T-helper 17 cell (primary cell): ENCODE results near the gene MRPS16. TPM values are rescaled to one million over a fixed set of nuclear protein-coding genes. Genes with fewer than 3 reads are reported as not detected.

Source experiments
- ATAC-seq: fragments of 150-1000 bp; cut with Tn5 transposase; 2 replicates; pipeline ENCODE4 v1.10.0; 2021; ENCODE audit warnings: mild to moderate bottlenecking, moderate library complexity
- DNase-seq, 3 donors: peaks; one replicate each; pipeline versions ENCODE4 v3.0.0 to v3.0.0-alpha.2; 2020 to 2021
- H3K9me3 ChIP-seq: one replicate; pipeline ENCODE4 v1.7.0; 2013; ENCODE audit warnings: low read length, mild to moderate bottlenecking; ENCODE audit not compliant: control insufficient read depth, poor library complexity, severe bottlenecking
- H3K27ac Mint-ChIP-seq: one replicate; pipeline ENCODE4 v1.8.0; 2022; ENCODE audit warnings: mild to moderate bottlenecking, moderate library complexity, mixed read lengths
- H3K27me3 Mint-ChIP-seq: one replicate; pipeline ENCODE4 v1.8.0; 2022; ENCODE audit warnings: mixed read lengths
- H3K36me3 Mint-ChIP-seq: one replicate; pipeline ENCODE4 v1.8.0; 2022; ENCODE audit warnings: low read depth, mixed read lengths
- H3K4me1 Mint-ChIP-seq: one replicate; pipeline ENCODE4 v1.8.0; 2022; ENCODE audit warnings: mild to moderate bottlenecking, mixed read lengths
- H3K4me3 Mint-ChIP-seq: one replicate; pipeline ENCODE4 v1.8.0; 2022; ENCODE audit warnings: mild to moderate bottlenecking, moderate library complexity, mixed read lengths
- total RNA-seq, 4 donors: library from RNA in 2 of 4; stranded (reverse) in 2 of 4; gene quantifications; one replicate each; pipeline ENCODE4 v1.2.3 and lab custom pipeline; 2022 to 2026

Gene MRPS16
- total RNA-seq, 2 donors from 2014 or later, result 32.0 to 34.4 TPM

DNA sequence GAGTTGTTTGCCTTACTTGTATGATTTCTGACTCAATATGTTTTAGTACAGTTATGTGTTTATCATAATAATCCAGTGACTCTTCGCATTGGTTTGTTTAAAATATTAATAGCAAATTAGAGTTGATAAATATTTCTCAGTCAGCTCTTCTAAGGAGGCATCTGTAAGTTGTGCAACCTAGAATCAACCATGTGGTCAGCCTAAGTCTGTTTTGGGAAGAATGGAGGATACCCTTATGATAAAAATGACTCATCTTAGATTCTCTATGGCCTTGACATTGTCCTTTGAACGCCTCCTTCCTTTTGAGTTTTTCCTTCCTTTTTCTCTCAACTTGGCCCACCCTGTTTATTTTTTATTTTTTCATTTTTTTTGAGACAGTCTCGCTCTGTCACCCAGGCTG is 24.2 kb downstream of the MRPS16 start:
- Mint-ChIP-seq H3K27ac (no peak overlapping the region), H3K4me1 (no peaks in the 10 kb centered on the region), H3K4me3 (no peak overlapping the region), H3K27me3 (no peaks in the 10 kb centered on the region), H3K36me3 (peaks cover 2% of the 10 kb centered on the region)
- no peak for ATAC-seq
- DNase-seq, result no peak
- no peaks in the 10 kb centered on the region for H3K9me3 ChIP-seq

DNA sequence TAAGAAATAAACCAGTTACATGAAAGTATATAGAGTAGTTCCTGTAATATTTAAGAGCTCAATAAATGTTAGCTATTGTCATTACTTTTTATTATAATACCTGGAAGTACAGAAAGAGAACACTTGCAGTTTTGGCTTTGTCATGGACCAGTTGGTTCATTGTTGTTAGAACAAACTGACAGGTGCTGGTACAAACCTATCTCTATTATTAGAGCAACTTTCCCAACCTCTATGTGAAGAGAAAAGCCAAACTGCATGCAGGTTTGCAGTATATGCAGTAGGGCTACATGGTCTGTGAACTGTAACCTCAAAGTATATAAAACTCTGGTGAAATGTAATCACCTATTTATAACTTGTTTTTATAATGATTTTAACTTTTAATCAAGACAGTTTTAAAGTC is 25.8 kb downstream of the MRPS16 start:
- no peak for ATAC-seq

GRCh38 chr10:73225518-73225917 is 26.9 kb downstream of the MRPS16 start:
- H3K9me3 ChIP-seq, result no peaks in the 10 kb centered on the region
- DNase-seq (no peak), ATAC-seq (no peak)
- H3K4me3 Mint-ChIP-seq, result no peak overlapping the region
- H3K27ac Mint-ChIP-seq, result no peak overlapping the region
- no peaks in the 10 kb centered on the region for H3K27me3 Mint-ChIP-seq
- peaks cover 2% of the 10 kb centered on the region for H3K4me1 Mint-ChIP-seq
- H3K36me3 Mint-ChIP-seq, result peaks cover 8% of the 10 kb centered on the region

More for the DNA sequence above, 25.8 kb downstream of the MRPS16 start:
- Mint-ChIP-seq H3K36me3 (peaks cover 8% of the 10 kb centered on the region), H3K27ac (no peak overlapping the region), H3K4me1 (no peaks in the 10 kb centered on the region), H3K27me3 (no peaks in the 10 kb centered on the region), H3K4me3 (no peak overlapping the region)
- DNase-seq, result no peak
- no peaks in the 10 kb centered on the region for H3K9me3 ChIP-seq

DNA sequence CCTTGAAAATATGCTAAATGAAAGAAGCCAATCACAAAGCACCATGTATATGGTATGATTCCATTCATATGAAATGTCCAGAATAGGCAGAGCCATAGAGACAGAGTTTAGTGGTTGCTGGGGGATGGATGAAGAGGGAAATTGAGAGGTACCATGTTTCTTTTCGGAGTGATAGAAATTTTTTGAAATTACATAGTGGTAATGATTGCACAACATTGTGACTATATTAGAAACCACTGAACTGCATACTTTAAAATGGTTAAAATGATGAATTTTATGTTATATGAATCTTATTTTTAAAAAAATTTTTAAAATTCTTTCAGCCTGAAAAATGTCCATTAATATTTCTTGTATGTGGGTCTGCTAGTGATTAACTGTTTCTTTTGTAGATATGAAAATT is 31.5 kb downstream of the MRPS16 start:
- ATAC-seq, result no peak
- peaks cover 7% of the 10 kb centered on the region for H3K36me3 Mint-ChIP-seq
- no peak overlapping the region for H3K27ac Mint-ChIP-seq
- H3K9me3 ChIP-seq, result no peaks in the 10 kb centered on the region
- H3K27me3 Mint-ChIP-seq, result no peaks in the 10 kb centered on the region
- H3K4me3 Mint-ChIP-seq, result no peak overlapping the region
- DNase-seq, result no peak
- peaks cover 2% of the 10 kb centered on the region for H3K4me1 Mint-ChIP-seq

GRCh38 chr10:73219384-73219783 is 33.1 kb downstream of the MRPS16 start:
- Mint-ChIP-seq H3K36me3 (peaks cover 9% of the 10 kb centered on the region), H3K27ac (no peak overlapping the region), H3K27me3 (no peaks in the 10 kb centered on the region), H3K4me3 (no peak overlapping the region), H3K4me1 (peaks cover 2% of the 10 kb centered on the region)
- no peak for ATAC-seq
- no peaks in the 10 kb centered on the region for H3K9me3 ChIP-seq
- no peak for DNase-seq

DNA sequence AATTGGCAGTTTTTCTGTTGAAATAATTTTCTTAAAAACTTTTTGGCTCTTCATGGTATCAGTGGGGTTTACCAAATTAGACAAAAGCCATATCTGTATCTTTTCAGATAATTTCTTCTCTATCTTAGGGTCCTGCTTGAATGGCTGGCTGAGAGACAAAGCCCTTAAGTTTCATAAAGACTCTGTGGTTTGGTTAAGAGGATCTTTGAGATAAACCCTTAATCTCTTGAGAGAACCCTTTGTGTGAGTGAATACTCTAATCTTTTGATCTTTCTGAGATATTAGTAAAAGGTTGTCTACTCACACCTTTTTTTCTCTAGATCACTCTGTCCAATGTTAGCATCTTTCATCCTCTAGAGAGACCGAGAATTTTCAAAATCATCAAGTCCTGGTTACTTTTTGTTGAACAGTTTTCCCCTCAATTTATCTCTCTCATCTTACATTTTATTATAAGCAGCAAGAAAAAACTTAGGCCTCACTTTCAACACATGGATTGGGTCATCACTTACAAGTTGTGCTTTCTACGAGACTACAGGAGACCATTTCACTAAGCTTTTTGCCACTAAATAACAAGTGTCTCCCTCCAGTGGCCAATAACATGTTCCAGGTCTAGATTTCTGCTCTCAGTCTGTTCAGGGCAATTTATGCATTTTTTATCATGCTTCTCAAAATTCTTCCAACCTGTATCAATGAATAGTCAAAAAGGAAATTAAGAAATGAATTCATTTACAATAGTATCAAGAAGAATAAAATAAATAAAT is 33.8 kb downstream of the MRPS16 start:
- H3K4me3 Mint-ChIP-seq, result no peak overlapping the region
- no peaks in the 10 kb centered on the region for H3K27me3 Mint-ChIP-seq
- peaks cover 9% of the 10 kb centered on the region for H3K36me3 Mint-ChIP-seq
- H3K4me1 Mint-ChIP-seq, result peaks cover 2% of the 10 kb centered on the region
- DNase-seq, result no peak
- no peak overlapping the region for H3K27ac Mint-ChIP-seq
- no peaks in the 10 kb centered on the region for H3K9me3 ChIP-seq
- no peak for ATAC-seq

DNA sequence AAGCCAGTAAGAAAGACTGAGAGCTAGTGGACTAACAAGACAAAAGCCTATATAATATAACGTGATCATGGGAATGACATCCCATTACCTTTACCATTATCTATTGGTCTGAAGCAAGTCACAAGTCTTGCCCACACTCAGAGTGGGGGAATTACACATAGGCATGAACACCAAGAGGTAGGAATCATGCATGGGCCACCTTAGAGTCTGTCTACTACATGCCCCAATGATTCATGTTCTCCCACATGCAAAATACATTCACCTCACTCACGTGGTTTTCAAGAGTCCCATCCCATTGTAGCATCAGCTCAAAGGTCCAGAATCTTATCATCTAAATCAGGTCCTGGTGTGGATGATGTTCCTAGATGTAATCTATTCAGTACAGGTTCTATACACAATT is 34.8 kb downstream of the MRPS16 start:
- H3K9me3 ChIP-seq, result no peaks in the 10 kb centered on the region
- Mint-ChIP-seq H3K27ac (no peak overlapping the region), H3K4me1 (peaks cover 2% of the 10 kb centered on the region), H3K36me3 (peaks cover 10% of the 10 kb centered on the region), H3K27me3 (no peaks in the 10 kb centered on the region), H3K4me3 (no peak overlapping the region)
- no peak for DNase-seq
- ATAC-seq, result no peak

- H3K9me3 ChIP-seq, result no peaks in the 10 kb centered on the region
- peaks cover 5% of the 10 kb centered on the region for H3K36me3 Mint-ChIP-seq
- no peak overlapping the region for H3K27ac Mint-ChIP-seq
- H3K4me3 Mint-ChIP-seq, result no peak overlapping the region
- H3K4me1 Mint-ChIP-seq, result peaks cover under 1% of the 10 kb centered on the region
- DNase-seq (no peak), ATAC-seq (no peak)
- H3K27me3 Mint-ChIP-seq, result no peaks in the 10 kb centered on the region
Observed at GRCh38 chr10:73215749-73216148, 36.7 kb downstream of the MRPS16 start.

- Mint-ChIP-seq H3K36me3 (peaks cover 5% of the 10 kb centered on the region), H3K27ac (no peak overlapping the region), H3K4me1 (no peaks in the 10 kb centered on the region), H3K4me3 (no peak overlapping the region), H3K27me3 (no peaks in the 10 kb centered on the region)
- no peak for DNase-seq
- ATAC-seq, result no peak
- H3K9me3 ChIP-seq, result no peaks in the 10 kb centered on the region
Observed at GRCh38 chr10:73211106-73211811, 41.2 kb downstream of the MRPS16 start.

DNA sequence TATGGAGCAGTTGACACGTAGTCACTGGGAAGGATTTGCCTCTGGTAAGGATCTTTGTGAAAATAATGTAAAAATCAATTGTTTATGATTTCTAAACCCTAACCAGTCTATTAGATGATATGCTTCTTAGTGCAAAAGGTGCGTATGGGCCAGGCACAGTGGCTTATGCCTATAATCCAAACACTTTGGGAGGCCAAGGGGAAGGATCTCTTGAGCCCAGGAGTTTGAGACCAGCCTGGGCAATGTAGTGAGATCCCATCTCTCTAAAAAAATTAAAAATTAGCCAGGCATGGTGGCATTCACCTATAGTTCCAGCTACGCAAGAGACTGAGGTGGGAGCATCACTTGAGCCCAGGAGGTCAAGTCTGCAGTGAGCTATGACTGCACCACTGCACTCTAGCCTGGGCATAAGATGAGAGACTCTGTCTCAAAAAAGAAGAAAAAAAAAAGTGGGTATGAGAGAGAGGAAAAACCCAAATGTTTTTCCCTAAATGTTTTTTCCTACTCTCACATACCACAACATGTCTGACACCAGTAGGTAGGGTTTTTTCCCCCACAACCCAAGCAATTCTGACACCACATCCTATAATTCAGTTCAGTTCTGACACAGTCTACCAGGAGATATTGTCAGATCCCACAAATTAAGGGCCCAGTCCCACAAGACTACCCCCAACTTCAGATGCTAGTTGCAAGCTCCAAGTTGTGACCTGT is 41.9 kb downstream of the MRPS16 start:
- ATAC-seq, result no peak
- Mint-ChIP-seq H3K4me3 (no peak overlapping the region), H3K27me3 (no peaks in the 10 kb centered on the region), H3K36me3 (peaks cover 2% of the 10 kb centered on the region), H3K4me1 (no peaks in the 10 kb centered on the region), H3K27ac (no peak overlapping the region)
- no peak for DNase-seq
- no peaks in the 10 kb centered on the region for H3K9me3 ChIP-seq

GRCh38 chr10:73209705-73210104 is 42.7 kb downstream of the MRPS16 start:
- no peak for ATAC-seq
- H3K9me3 ChIP-seq, result no peaks in the 10 kb centered on the region
- Mint-ChIP-seq H3K4me1 (no peaks in the 10 kb centered on the region), H3K4me3 (no peak overlapping the region), H3K27ac (no peak overlapping the region), H3K27me3 (no peaks in the 10 kb centered on the region), H3K36me3 (peaks cover 2% of the 10 kb centered on the region)
- no peak for DNase-seq

DNA sequence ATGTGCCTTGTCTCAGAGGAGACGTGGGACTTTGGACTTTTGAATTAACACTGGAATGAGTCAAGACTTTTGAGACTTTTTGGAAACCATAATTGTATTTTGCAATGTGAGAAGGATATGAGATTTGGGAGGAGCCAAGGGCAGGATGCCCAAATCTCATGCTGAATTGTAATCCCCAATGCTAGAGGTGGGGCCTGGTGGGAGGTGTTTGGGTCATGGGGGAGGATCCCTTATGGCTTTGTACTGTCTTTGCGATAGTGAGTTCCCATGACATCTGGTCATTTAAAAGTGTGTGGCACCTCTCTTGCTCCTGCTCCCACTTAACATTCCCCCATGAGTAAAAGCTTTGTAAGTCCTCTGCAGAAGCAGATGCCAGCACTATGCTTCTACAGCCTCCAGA is 44.6 kb downstream of the MRPS16 start:
- Mint-ChIP-seq H3K4me1 (peaks cover 2% of the 10 kb centered on the region), H3K27me3 (no peaks in the 10 kb centered on the region), H3K27ac (no peak overlapping the region), H3K4me3 (no peak overlapping the region), H3K36me3 (peaks cover 2% of the 10 kb centered on the region)
- no peak for DNase-seq
- ATAC-seq, result no peak
- H3K9me3 ChIP-seq, result no peaks in the 10 kb centered on the region

DNA sequence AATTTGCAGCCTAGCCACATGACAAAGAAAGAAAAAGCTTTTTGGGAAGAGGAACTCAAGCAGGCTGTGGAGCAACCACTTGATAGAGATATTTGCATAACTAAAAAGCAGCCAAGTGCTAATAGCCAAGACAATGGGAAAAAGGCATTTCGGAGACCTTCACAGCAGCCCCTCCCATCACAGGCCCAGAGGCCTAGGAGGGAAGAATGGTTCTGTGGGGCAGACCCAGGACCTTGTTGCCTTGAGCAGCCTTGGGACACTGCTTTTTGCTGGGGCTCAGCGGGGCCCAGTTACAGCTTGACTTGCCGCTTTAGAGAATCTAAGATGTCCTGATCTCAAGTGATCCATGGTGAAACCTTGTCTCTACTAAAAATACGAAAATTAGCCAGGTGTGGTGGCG is 46.1 kb downstream of the MRPS16 start:
- Mint-ChIP-seq H3K4me3 (no peak overlapping the region), H3K36me3 (peaks cover 2% of the 10 kb centered on the region), H3K4me1 (peaks cover 2% of the 10 kb centered on the region), H3K27ac (no peak overlapping the region), H3K27me3 (no peaks in the 10 kb centered on the region)
- ATAC-seq (no peak), DNase-seq (no peak)
- no peaks in the 10 kb centered on the region for H3K9me3 ChIP-seq
